ENCODE measurements around the gene RFX3.

Gene RFX3

DNA sequence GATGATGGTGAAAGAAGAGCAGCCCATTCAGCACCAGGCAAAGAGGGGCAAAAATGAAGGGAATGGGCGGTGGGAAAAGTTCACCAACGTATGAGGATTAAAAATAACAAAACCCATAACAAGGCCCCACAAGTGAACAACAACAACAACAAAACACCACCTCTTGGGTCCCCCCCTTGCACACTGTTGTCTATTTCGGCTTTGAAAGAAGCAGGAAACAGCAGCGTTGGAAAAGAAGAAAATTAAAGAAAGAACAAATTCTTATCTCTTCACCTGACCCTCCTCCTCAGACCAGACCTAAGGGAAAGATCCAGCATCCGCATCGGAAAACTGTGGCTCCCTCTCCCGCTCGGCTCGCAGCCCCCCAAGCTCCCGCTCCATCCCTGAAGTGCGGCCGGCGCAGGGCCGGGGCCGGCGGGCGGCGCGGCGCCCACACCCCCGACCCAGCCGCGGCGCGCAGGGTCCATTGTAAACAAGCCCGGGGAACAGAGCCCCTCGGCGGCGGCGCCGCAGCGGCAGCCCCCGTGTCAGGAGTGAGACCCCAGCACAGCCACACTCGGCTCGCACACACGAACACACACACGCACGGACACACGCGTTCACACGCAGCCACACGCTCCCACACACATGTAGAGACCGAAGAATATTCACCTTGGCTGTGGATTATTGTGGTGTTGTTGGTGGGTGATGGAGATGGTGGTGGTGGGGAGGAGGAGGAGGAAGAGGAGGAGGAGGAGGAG lies 535 bp downstream of the RFX3 start:
- H3K79me2 ChIP-seq (ENCODE audit: control insufficient read depth, low read length) = peaks cover 91% of the 10 kb centered on the region
- H3K36me3 ChIP-seq (ENCODE audit: control insufficient read depth, low read length) = peaks cover 42% of the 10 kb centered on the region

DNA sequence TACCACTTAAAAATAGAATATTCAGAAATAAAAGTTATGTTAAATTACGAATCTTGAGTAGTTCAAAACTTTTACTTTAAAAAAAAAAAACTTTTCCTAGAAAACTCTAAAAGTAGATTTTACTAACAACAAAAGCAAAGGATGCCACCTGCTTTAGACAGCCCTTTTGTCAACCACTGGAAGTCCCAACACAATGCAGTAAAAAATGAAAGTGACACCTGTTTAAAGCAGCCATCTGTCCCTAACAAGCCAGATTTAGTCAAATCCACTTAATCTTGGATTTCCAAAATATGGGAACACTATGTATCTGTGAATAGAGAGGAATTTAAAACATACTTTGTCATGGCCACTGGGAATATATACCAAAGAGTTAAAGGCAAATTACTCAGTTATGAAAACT lies 3.8 kb downstream of the RFX3 start:
- Histone ChIP-seq H3K36me3 (ENCODE audit: control insufficient read depth, low read length) (peaks cover 27% of the 10 kb centered on the region), H3K4me3 (ENCODE audit: low read length) (peak overlapping the region; percentile 81; the same call in 1 of the 2 replicates), H3K27me3 (ENCODE audit: control insufficient read depth, low read length) (no peaks in the 10 kb centered on the region), H3K9me3 (ENCODE audit: control insufficient read depth, insufficient read depth, low read length) (no peaks in the 10 kb centered on the region), H3K4me1 (ENCODE audit: control insufficient read depth, low read length) (peaks cover 37% of the 10 kb centered on the region), H3K4me2 (ENCODE audit: low read length) (peak overlapping the region; percentile 82), H4K20me1 (ENCODE audit: control insufficient read depth, insufficient read depth, low read depth, low read length) (no peaks in the 10 kb centered on the region), H3K79me2 (ENCODE audit: control insufficient read depth, low read length) (peaks cover 80% of the 10 kb centered on the region), H3F3A (ENCODE audit: control insufficient read depth, insufficient read depth) (no peaks in the 10 kb centered on the region), H3K27ac (ENCODE audit: low read depth, low read length) (no peak overlapping the region), H3K9me2 (replicated peaks; ENCODE audit: control insufficient read depth, low read length) (no peaks in the 10 kb centered on the region)
- no peak for TF ChIP-seq EZH2phosphoT487 (IDR thresholded peaks at IDR 0.05; ENCODE audit: borderline replicate concordance, low read length)
- TF ChIP-seq, protein P1, sequence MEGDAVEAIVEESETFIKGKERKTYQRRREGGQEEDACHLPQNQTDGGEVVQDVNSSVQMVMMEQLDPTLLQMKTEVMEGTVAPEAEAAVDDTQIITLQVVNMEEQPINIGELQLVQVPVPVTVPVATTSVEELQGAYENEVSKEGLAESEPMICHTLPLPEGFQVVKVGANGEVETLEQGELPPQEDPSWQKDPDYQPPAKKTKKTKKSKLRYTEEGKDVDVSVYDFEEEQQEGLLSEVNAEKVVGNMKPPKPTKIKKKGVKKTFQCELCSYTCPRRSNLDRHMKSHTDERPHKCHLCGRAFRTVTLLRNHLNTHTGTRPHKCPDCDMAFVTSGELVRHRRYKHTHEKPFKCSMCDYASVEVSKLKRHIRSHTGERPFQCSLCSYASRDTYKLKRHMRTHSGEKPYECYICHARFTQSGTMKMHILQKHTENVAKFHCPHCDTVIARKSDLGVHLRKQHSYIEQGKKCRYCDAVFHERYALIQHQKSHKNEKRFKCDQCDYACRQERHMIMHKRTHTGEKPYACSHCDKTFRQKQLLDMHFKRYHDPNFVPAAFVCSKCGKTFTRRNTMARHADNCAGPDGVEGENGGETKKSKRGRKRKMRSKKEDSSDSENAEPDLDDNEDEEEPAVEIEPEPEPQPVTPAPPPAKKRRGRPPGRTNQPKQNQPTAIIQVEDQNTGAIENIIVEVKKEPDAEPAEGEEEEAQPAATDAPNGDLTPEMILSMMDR (IDR thresholded peaks at IDR 0.05; ENCODE audit: low read depth, low read length, poor library complexity, severe bottlenecking) = no peak

More for the DNA sequence above, 535 bp downstream of the RFX3 start:
- no peak for TF ChIP-seq EZH2phosphoT487 (IDR thresholded peaks at IDR 0.05; ENCODE audit: borderline replicate concordance, low read length)
- TF ChIP-seq, protein P1 (IDR thresholded peaks at IDR 0.05; ENCODE audit: low read depth, low read length, poor library complexity, severe bottlenecking) = no peak
- H3K4me1 ChIP-seq (ENCODE audit: control insufficient read depth, low read length) = peaks cover 42% of the 10 kb centered on the region
- H3K27ac ChIP-seq (ENCODE audit: low read depth, low read length) = peak overlapping the region; percentile 97
- H4K20me1 ChIP-seq (ENCODE audit: control insufficient read depth, insufficient read depth, low read depth, low read length) = no peaks in the 10 kb centered on the region
- H3K9me2 ChIP-seq (replicated peaks; ENCODE audit: control insufficient read depth, low read length) = no peaks in the 10 kb centered on the region
- H3K4me2 ChIP-seq (ENCODE audit: low read length) = peak overlapping the region; percentile 82
- H3F3A ChIP-seq (ENCODE audit: control insufficient read depth, insufficient read depth) = no peaks in the 10 kb centered on the region
- no peaks in the 10 kb centered on the region for H3K27me3 ChIP-seq (ENCODE audit: control insufficient read depth, low read length)
- H3K9me3 ChIP-seq (ENCODE audit: control insufficient read depth, insufficient read depth, low read length) = no peaks in the 10 kb centered on the region
- H3K4me3 ChIP-seq (ENCODE audit: low read length) = peak overlapping the region; percentile 81

DNA sequence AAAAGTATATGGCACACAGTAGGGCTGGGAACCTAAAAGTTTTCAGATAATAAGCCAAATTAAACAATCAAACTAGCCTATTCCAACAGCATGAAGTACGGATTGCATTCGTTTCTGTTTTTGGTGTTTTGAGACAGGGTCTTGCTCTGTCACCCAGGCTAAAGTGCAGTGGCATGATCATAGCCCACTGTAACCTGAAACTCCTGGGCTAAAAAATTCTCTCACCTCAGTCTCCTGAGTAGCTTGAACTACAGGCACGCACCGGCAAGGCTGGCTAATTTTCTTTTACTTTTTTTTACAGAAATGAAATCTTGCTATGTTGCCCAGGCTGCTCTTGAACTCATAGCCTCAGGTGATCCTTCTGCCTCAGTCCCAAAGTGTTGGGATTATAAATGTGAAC lies 5.2 kb downstream of the RFX3 start:
- H3K79me2 ChIP-seq (ENCODE audit: control insufficient read depth, low read length) = peaks cover 82% of the 10 kb centered on the region

More for the DNA sequence above, 5.2 kb downstream of the RFX3 start:
- Histone ChIP-seq H3K4me2 (ENCODE audit: low read length) (no peak overlapping the region), H3K4me1 (ENCODE audit: control insufficient read depth, low read length) (peaks cover 38% of the 10 kb centered on the region), H3K4me3 (ENCODE audit: low read length) (no peak overlapping the region), H3K27me3 (ENCODE audit: control insufficient read depth, low read length) (no peaks in the 10 kb centered on the region), H3K9me2 (replicated peaks; ENCODE audit: control insufficient read depth, low read length) (no peaks in the 10 kb centered on the region), H3F3A (ENCODE audit: control insufficient read depth, insufficient read depth) (no peaks in the 10 kb centered on the region), H3K36me3 (ENCODE audit: control insufficient read depth, low read length) (peaks cover 17% of the 10 kb centered on the region), H3K27ac (ENCODE audit: low read depth, low read length) (no peak overlapping the region), H3K9me3 (ENCODE audit: control insufficient read depth, insufficient read depth, low read length) (no peaks in the 10 kb centered on the region), H4K20me1 (ENCODE audit: control insufficient read depth, insufficient read depth, low read depth, low read length) (no peaks in the 10 kb centered on the region)
- TF ChIP-seq EZH2phosphoT487 (IDR thresholded peaks at IDR 0.05; ENCODE audit: borderline replicate concordance, low read length) = no peak
- TF ChIP-seq, protein P1 (IDR thresholded peaks at IDR 0.05; ENCODE audit: low read depth, low read length, poor library complexity, severe bottlenecking) = no peak

Measured in DOHH2 (cell line).